T1000 (cell line): ENCODE results near the gene PRDM16.

Source experiments
- DNase-seq: peaks from one replicate; lab custom pipeline; 2025; ENCODE audit warnings: mixed read lengths; lab: John Stamatoyannopoulos, UW

The PRDM16 gene

GRCh38 chr1:3069491-3070308 is 697 bp downstream of the PRDM16 start:
- no peak for DNase-seq

GRCh38 chr1:3070309-3070643 is 1.3 kb downstream of the PRDM16 start:
- no peak for DNase-seq

- DNase-seq = no peak
Observed at GRCh38 chr1:3070644-3071564, 1.9 kb downstream of the PRDM16 start.

- no peak for DNase-seq
Observed at GRCh38 chr1:3071565-3072390, 2.8 kb downstream of the PRDM16 start.

GRCh38 chr1:3072391-3073185 is 3.6 kb downstream of the PRDM16 start:
- no peak for DNase-seq

- DNase-seq = no peak
Observed at GRCh38 chr1:3073186-3073488, 4.1 kb downstream of the PRDM16 start.

- no peak for DNase-seq
Observed at GRCh38 chr1:3073489-3074296, 4.7 kb downstream of the PRDM16 start.

GRCh38 chr1:3074297-3074741 is 5.3 kb downstream of the PRDM16 start:
- DNase-seq = no peak

- DNase-seq = no peak
Observed at GRCh38 chr1:3074800-3075199, 5.8 kb downstream of the PRDM16 start.

GRCh38 chr1:3075666-3076362 is 6.8 kb downstream of the PRDM16 start:
- DNase-seq = no peak

- no peak for DNase-seq
Observed at GRCh38 chr1:3076363-3076740, 7.3 kb downstream of the PRDM16 start.

GRCh38 chr1:3077081-3077480 is 8.1 kb downstream of the PRDM16 start:
- no peak for DNase-seq

- DNase-seq = no peak
Observed at GRCh38 chr1:3077561-3077960, 8.6 kb downstream of the PRDM16 start.

GRCh38 chr1:3078430-3078861 is 9.4 kb downstream of the PRDM16 start:
- DNase-seq = no peak

GRCh38 chr1:3078871-3079270 is 9.9 kb downstream of the PRDM16 start:
- DNase-seq = no peak

- no peak for DNase-seq
Observed at GRCh38 chr1:3079381-3080052, 10.5 kb downstream of the PRDM16 start.

GRCh38 chr1:3080053-3080955 is 11.3 kb downstream of the PRDM16 start:
- no peak for DNase-seq

- DNase-seq = no peak
Observed at GRCh38 chr1:3081171-3081683, 12.2 kb downstream of the PRDM16 start.
